Measurements from ENCODE around the gene ZBTB25.
A peak's percentile ranks its signal among the peaks of the same experiment; 100 is the strongest.

ZBTB25 gene

GRCh38 chr14:64422005-64422404, 81.6 kb downstream of the ZBTB25 start:
- Histone ChIP-seq H3K9me3 (ENCODE audit: control insufficient read depth, low read length) (no peaks in the 10 kb centered on the region), H3K9ac (ENCODE audit: low read length) (no peak overlapping the region), H3K27me3 (replicated peaks; ENCODE audit: control insufficient read depth, insufficient read depth, low read length) (no peaks in the 10 kb centered on the region), H3K4me3 (ENCODE audit: low read length) (no peak overlapping the region), H3K36me3 (ENCODE audit: control insufficient read depth, insufficient read depth, low read length, severe bottlenecking) (peaks cover 87% of the 10 kb centered on the region), H3K4me1 (ENCODE audit: control insufficient read depth, insufficient read depth, low read length) (peaks cover 12% of the 10 kb centered on the region)
- no peak for DNase-seq (ENCODE audit: low read depth)

GRCh38 chr14:64421166-64421565, 82.5 kb downstream of the ZBTB25 start:
- Histone ChIP-seq H3K27me3 (replicated peaks; ENCODE audit: control insufficient read depth, insufficient read depth, low read length) (no peaks in the 10 kb centered on the region), H3K4me1 (ENCODE audit: control insufficient read depth, insufficient read depth, low read length) (peaks cover 20% of the 10 kb centered on the region), H3K9me3 (ENCODE audit: control insufficient read depth, low read length) (no peaks in the 10 kb centered on the region), H3K4me3 (ENCODE audit: low read length) (no peak overlapping the region), H3K36me3 (ENCODE audit: control insufficient read depth, insufficient read depth, low read length, severe bottlenecking) (peaks cover 87% of the 10 kb centered on the region), H3K9ac (ENCODE audit: low read length) (no peak overlapping the region)
- peak; percentile 89 for DNase-seq (ENCODE audit: low read depth)

- Histone ChIP-seq H3K9me3 (ENCODE audit: control insufficient read depth, low read length) (no peaks in the 10 kb centered on the region), H3K36me3 (ENCODE audit: control insufficient read depth, insufficient read depth, low read length, severe bottlenecking) (peaks cover 81% of the 10 kb centered on the region), H3K4me3 (ENCODE audit: low read length) (no peak overlapping the region), H3K9ac (ENCODE audit: low read length) (no peak overlapping the region), H3K27me3 (replicated peaks; ENCODE audit: control insufficient read depth, insufficient read depth, low read length) (no peaks in the 10 kb centered on the region), H3K4me1 (ENCODE audit: control insufficient read depth, insufficient read depth, low read length) (peaks cover 21% of the 10 kb centered on the region)
- DNase-seq (ENCODE audit: low read depth) = no peak
These were observed 84.6 kb downstream of the ZBTB25 start for GRCh38 chr14:64419003-64419402.

- H3K9ac ChIP-seq (ENCODE audit: low read length) = no peak overlapping the region
- no peak for DNase-seq (ENCODE audit: low read depth)
- H3K4me1 ChIP-seq (ENCODE audit: control insufficient read depth, insufficient read depth, low read length) = peaks cover 21% of the 10 kb centered on the region
- H3K9me3 ChIP-seq (ENCODE audit: control insufficient read depth, low read length) = no peaks in the 10 kb centered on the region
- H3K4me3 ChIP-seq (ENCODE audit: low read length) = no peak overlapping the region
- peaks cover 84% of the 10 kb centered on the region for H3K36me3 ChIP-seq (ENCODE audit: control insufficient read depth, insufficient read depth, low read length, severe bottlenecking)
- no peaks in the 10 kb centered on the region for H3K27me3 ChIP-seq (replicated peaks; ENCODE audit: control insufficient read depth, insufficient read depth, low read length)
These were observed 85.9 kb downstream of the ZBTB25 start for GRCh38 chr14:64417771-64418125.

- Histone ChIP-seq H3K4me1 (ENCODE audit: control insufficient read depth, insufficient read depth, low read length) (peaks cover 21% of the 10 kb centered on the region), H3K9ac (ENCODE audit: low read length) (no peak overlapping the region), H3K4me3 (ENCODE audit: low read length) (no peak overlapping the region), H3K36me3 (ENCODE audit: control insufficient read depth, insufficient read depth, low read length, severe bottlenecking) (peaks cover 84% of the 10 kb centered on the region), H3K27me3 (replicated peaks; ENCODE audit: control insufficient read depth, insufficient read depth, low read length) (no peaks in the 10 kb centered on the region), H3K9me3 (ENCODE audit: control insufficient read depth, low read length) (no peaks in the 10 kb centered on the region)
- peak; percentile 41 for DNase-seq (ENCODE audit: low read depth)
These were observed 86.4 kb downstream of the ZBTB25 start for GRCh38 chr14:64417055-64417770.

GRCh38 chr14:64416348-64416932, 87.2 kb downstream of the ZBTB25 start:
- H3K4me3 ChIP-seq (ENCODE audit: low read length) = no peak overlapping the region
- H3K27me3 ChIP-seq (replicated peaks; ENCODE audit: control insufficient read depth, insufficient read depth, low read length) = no peaks in the 10 kb centered on the region
- H3K9me3 ChIP-seq (ENCODE audit: control insufficient read depth, low read length) = no peaks in the 10 kb centered on the region
- H3K4me1 ChIP-seq (ENCODE audit: control insufficient read depth, insufficient read depth, low read length) = peaks cover 21% of the 10 kb centered on the region
- DNase-seq (ENCODE audit: low read depth) = no peak
- peaks cover 85% of the 10 kb centered on the region for H3K36me3 ChIP-seq (ENCODE audit: control insufficient read depth, insufficient read depth, low read length, severe bottlenecking)
- no peak overlapping the region for H3K9ac ChIP-seq (ENCODE audit: low read length)

GRCh38 chr14:64412237-64412636, 91.4 kb downstream of the ZBTB25 start:
- no peak for DNase-seq (ENCODE audit: low read depth)
- H3K27me3 ChIP-seq (replicated peaks; ENCODE audit: control insufficient read depth, insufficient read depth, low read length) = no peaks in the 10 kb centered on the region
- no peaks in the 10 kb centered on the region for H3K9me3 ChIP-seq (ENCODE audit: control insufficient read depth, low read length)
- peaks cover 55% of the 10 kb centered on the region for H3K36me3 ChIP-seq (ENCODE audit: control insufficient read depth, insufficient read depth, low read length, severe bottlenecking)
- no peak overlapping the region for H3K9ac ChIP-seq (ENCODE audit: low read length)
- no peak overlapping the region for H3K4me3 ChIP-seq (ENCODE audit: low read length)
- H3K4me1 ChIP-seq (ENCODE audit: control insufficient read depth, insufficient read depth, low read length) = peaks cover 20% of the 10 kb centered on the region

- peaks cover 43% of the 10 kb centered on the region for H3K36me3 ChIP-seq (ENCODE audit: control insufficient read depth, insufficient read depth, low read length, severe bottlenecking)
- DNase-seq (ENCODE audit: low read depth) = no peak
These were observed 92.6 kb downstream of the ZBTB25 start for GRCh38 chr14:64411001-64411400.

GRCh38 chr14:64410084-64410774, 93.4 kb downstream of the ZBTB25 start:
- H3K9me3 ChIP-seq (ENCODE audit: control insufficient read depth, low read length) = no peaks in the 10 kb centered on the region
- H3K36me3 ChIP-seq (ENCODE audit: control insufficient read depth, insufficient read depth, low read length, severe bottlenecking) = peaks cover 40% of the 10 kb centered on the region
- no peaks in the 10 kb centered on the region for H3K27me3 ChIP-seq (replicated peaks; ENCODE audit: control insufficient read depth, insufficient read depth, low read length)
- H3K9ac ChIP-seq (ENCODE audit: low read length) = no peak overlapping the region
- H3K4me3 ChIP-seq (ENCODE audit: low read length) = no peak overlapping the region
- H3K4me1 ChIP-seq (ENCODE audit: control insufficient read depth, insufficient read depth, low read length) = peaks cover 9% of the 10 kb centered on the region
- peak; percentile 33 for DNase-seq (ENCODE audit: low read depth)

More at GRCh38 chr14:64411001-64411400, 92.6 kb downstream of the ZBTB25 start:
- Histone ChIP-seq H3K4me3 (ENCODE audit: low read length) (no peak overlapping the region), H3K4me1 (ENCODE audit: control insufficient read depth, insufficient read depth, low read length) (peaks cover 9% of the 10 kb centered on the region), H3K9ac (ENCODE audit: low read length) (no peak overlapping the region), H3K9me3 (ENCODE audit: control insufficient read depth, low read length) (no peaks in the 10 kb centered on the region), H3K27me3 (replicated peaks; ENCODE audit: control insufficient read depth, insufficient read depth, low read length) (no peaks in the 10 kb centered on the region)

GRCh38 chr14:64409126-64409920, 94.3 kb downstream of the ZBTB25 start:
- Histone ChIP-seq H3K4me1 (ENCODE audit: control insufficient read depth, insufficient read depth, low read length) (peaks cover 9% of the 10 kb centered on the region), H3K36me3 (ENCODE audit: control insufficient read depth, insufficient read depth, low read length, severe bottlenecking) (peaks cover 45% of the 10 kb centered on the region), H3K9me3 (ENCODE audit: control insufficient read depth, low read length) (no peaks in the 10 kb centered on the region), H3K9ac (ENCODE audit: low read length) (no peak overlapping the region), H3K4me3 (ENCODE audit: low read length) (no peak overlapping the region), H3K27me3 (replicated peaks; ENCODE audit: control insufficient read depth, insufficient read depth, low read length) (no peaks in the 10 kb centered on the region)
- no peak for DNase-seq (ENCODE audit: low read depth)

- H3K9ac ChIP-seq (ENCODE audit: low read length) = no peak overlapping the region
- no peak overlapping the region for H3K4me3 ChIP-seq (ENCODE audit: low read length)
- H3K4me1 ChIP-seq (ENCODE audit: control insufficient read depth, insufficient read depth, low read length) = peaks cover 9% of the 10 kb centered on the region
- no peaks in the 10 kb centered on the region for H3K27me3 ChIP-seq (replicated peaks; ENCODE audit: control insufficient read depth, insufficient read depth, low read length)
- peaks cover 41% of the 10 kb centered on the region for H3K36me3 ChIP-seq (ENCODE audit: control insufficient read depth, insufficient read depth, low read length, severe bottlenecking)
- no peaks in the 10 kb centered on the region for H3K9me3 ChIP-seq (ENCODE audit: control insufficient read depth, low read length)
- DNase-seq (ENCODE audit: low read depth) = no peak
These were observed 96.3 kb downstream of the ZBTB25 start for GRCh38 chr14:64407329-64407728.
